Measurements from ENCODE around the gene NHERF1. TPM values are rescaled to one million over a fixed set of nuclear protein-coding genes. Genes with fewer than 3 reads are reported as not detected.

The NHERF1 gene
- total and polyA plus RNA-seq, 9 of the 15 experiments (the other 6 are each of a cell fraction or from before 2014, with no cell fraction given) = 11.4 to 79.9 (median 36.9) TPM

DNA sequence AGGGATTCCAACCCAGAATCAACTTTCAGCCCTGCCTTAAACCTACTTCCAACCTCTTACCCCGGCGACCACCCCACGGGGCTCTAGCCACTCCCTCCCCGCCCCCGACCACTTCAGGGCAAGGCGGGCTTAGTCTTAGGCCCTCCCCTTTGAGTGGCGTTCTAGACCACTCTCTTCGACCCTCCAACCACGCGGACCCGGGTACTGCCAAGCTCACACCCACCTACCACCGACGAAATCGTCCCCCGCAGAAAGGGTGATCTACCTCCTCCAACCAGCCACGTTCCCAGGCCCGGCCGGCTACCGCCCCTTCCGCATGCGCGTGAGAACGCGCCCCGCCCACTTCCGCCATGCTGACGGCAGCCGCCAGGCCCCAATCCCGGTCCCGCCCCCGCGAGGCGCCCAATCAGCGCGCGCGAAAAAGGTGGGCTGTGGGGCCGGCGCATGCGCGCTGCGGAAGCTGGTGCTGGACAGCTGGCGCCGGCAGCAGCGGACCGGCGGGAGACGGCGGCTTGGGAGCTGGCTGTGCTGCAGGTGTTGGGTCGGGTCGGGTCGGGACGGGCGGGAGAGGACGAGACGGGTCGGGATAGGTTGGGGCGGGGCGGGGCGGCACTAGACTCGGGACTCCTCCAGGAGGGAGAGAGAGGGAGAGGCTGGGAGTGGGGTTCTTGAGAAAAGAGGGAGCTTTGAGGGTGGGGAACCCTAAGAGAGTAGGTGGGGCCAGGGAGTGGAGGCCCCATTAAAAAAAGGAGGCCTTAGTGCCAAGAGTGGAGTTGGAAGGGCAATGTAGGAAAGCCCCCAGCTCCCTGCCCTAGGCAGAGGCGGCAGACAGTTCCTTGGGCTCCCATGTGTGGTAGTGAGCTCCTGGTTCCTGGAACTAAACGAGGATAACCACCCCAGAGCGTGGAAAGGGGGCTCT is 27.9 kb downstream of the NHERF1 start, which contains the start of gene NAT9 (continued):
- TF ChIP-seq, protein P1, sequence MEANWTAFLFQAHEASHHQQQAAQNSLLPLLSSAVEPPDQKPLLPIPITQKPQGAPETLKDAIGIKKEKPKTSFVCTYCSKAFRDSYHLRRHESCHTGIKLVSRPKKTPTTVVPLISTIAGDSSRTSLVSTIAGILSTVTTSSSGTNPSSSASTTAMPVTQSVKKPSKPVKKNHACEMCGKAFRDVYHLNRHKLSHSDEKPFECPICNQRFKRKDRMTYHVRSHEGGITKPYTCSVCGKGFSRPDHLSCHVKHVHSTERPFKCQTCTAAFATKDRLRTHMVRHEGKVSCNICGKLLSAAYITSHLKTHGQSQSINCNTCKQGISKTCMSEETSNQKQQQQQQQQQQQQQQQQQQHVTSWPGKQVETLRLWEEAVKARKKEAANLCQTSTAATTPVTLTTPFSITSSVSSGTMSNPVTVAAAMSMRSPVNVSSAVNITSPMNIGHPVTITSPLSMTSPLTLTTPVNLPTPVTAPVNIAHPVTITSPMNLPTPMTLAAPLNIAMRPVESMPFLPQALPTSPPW (CRISPR knock-in tag; IDR thresholded peaks at IDR 0.05) = peak; percentile 63
- peak; percentile 78; the same call in 1 of the 2 replicates for TF ChIP-seq ZBTB7A (IDR thresholded peaks at IDR 0.05; ENCODE audit: borderline replicate concordance, control insufficient read depth, low read depth, low read length)
- TF ChIP-seq ELF2 (CRISPR knock-in tag; IDR thresholded peaks at IDR 0.05) = peak; percentile 93
- peak; percentile 88; the same call in 1 of the 2 replicates for TF ChIP-seq RB1 (IDR thresholded peaks at IDR 0.05; ENCODE audit: low read depth)
- peak; percentile 97 for TF ChIP-seq SP1 (CRISPR knock-in tag; IDR thresholded peaks at IDR 0.05)
- TF ChIP-seq CCNT2 (IDR thresholded peaks at IDR 0.05; ENCODE audit: borderline replicate concordance, extremely low read depth, insufficient read length, low read depth, low read length) = peak; percentile 79
- peak; percentile 82; the same call in 1 of the 2 replicates for TF ChIP-seq SIN3B (IDR thresholded peaks at IDR 0.05; ENCODE audit: low read depth)
- TF ChIP-seq MXI1 (IDR thresholded peaks at IDR 0.05; ENCODE audit: low read depth, low read length) = peak; percentile 90
- no peak for TF ChIP-seq TCFL5 (CRISPR knock-in tag; conservative IDR thresholded peaks at IDR 0.05)
- no peak for TF ChIP-seq ESRRB (CRISPR knock-in tag; IDR thresholded peaks at IDR 0.05; ENCODE audit: borderline replicate concordance)
- peak; percentile 83 for TF ChIP-seq DACH1 (IDR thresholded peaks at IDR 0.05; ENCODE audit: partially characterized antibody)
- TF ChIP-seq NEUROD1 (IDR thresholded peaks at IDR 0.05; ENCODE audit: borderline replicate concordance, low read depth, low read length, partially characterized antibody) = peak; percentile 80
- peak; percentile 59 for TF ChIP-seq HDAC2 (IDR thresholded peaks at IDR 0.05)
- TF ChIP-seq POLR3G (IDR thresholded peaks at IDR 0.05; ENCODE audit: extremely low read depth, insufficient read length, insufficient replicate concordance) = no peak
- no peak for TF ChIP-seq MTF1 (CRISPR knock-in tag; IDR thresholded peaks at IDR 0.05; ENCODE audit: borderline replicate concordance)
- TF ChIP-seq FOSL1 (tag; conservative IDR thresholded peaks at IDR 0.05) = no peak
- TF ChIP-seq, protein P2, sequence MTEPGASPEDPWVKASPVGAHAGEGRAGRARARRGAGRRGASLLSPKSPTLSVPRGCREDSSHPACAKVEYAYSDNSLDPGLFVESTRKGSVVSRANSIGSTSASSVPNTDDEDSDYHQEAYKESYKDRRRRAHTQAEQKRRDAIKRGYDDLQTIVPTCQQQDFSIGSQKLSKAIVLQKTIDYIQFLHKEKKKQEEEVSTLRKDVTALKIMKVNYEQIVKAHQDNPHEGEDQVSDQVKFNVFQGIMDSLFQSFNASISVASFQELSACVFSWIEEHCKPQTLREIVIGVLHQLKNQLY (CRISPR knock-in tag; conservative IDR thresholded peaks at IDR 0.05) = no peak
- peak; percentile 70 to 73 for TF ChIP-seq MAZ (CRISPR knock-in tag; conservative IDR thresholded peaks at IDR 0.05 in 1 of 2, IDR thresholded peaks at IDR 0.05 in 1 of 2)
- no peak for TF ChIP-seq PHB (CRISPR knock-in tag; IDR thresholded peaks at IDR 0.05)
- TF ChIP-seq STAT5B (CRISPR knock-in tag; IDR thresholded peaks at IDR 0.05) = no peak
- TF ChIP-seq ZNF764 (CRISPR knock-in tag; IDR thresholded peaks at IDR 0.05; ENCODE audit: low read depth) = no peak
- TF ChIP-seq CXXC5 (CRISPR knock-in tag; IDR thresholded peaks at IDR 0.05) = peak; percentile 91
- TF ChIP-seq SIN3A (IDR thresholded peaks at IDR 0.05; ENCODE audit: borderline replicate concordance in 2 of 2, control insufficient read depth in 1 of 2, low read depth in 2 of 2, low read length in 2 of 2) = peak; percentile 87 to 94; a peak in 2 of 4 replicates
- TF ChIP-seq ZBTB17 (CRISPR knock-in tag; IDR thresholded peaks at IDR 0.05) = no peak
- TF ChIP-seq TBL1XR1 (IDR thresholded peaks at IDR 0.05; ENCODE audit: low read length in 2 of 2) = no peak
